Raji (cell line): ENCODE measurements around the gene GRAMD1B.

Experiments used
- POLR2A ChIP-seq: IDR thresholded peaks from 2 replicates; pipeline ENCODE4 v1.6.1; 2011; ENCODE audit warnings: low read depth, low read length, control low read depth; ENCODE audit not compliant: insufficient read depth

GRAMD1B gene

GRCh38 chr11:123650901-123651300 is 220.8 kb downstream of the GRAMD1B start:
- TF ChIP-seq POLR2A = no peak

- no peak for TF ChIP-seq POLR2A
These were observed 222.5 kb downstream of the GRAMD1B start for GRCh38 chr11:123652599-123652998.

GRCh38 chr11:123653483-123653826 is 223.4 kb downstream of the GRAMD1B start:
- no peak for TF ChIP-seq POLR2A

- no peak for TF ChIP-seq POLR2A
These were observed 223.9 kb downstream of the GRAMD1B start for GRCh38 chr11:123653827-123654565.

GRCh38 chr11:123654566-123655081 is 224.6 kb downstream of the GRAMD1B start, which contains the start of gene SCN3B:
TSS of gene SCN3B (minus strand) at chr11:123654624. CDS start at chr11:123653801, 823 bp downstream.
- no peak for TF ChIP-seq POLR2A

- TF ChIP-seq POLR2A = no peak
These were observed 229.2 kb downstream of the GRAMD1B start for GRCh38 chr11:123659311-123659710.

GRCh38 chr11:123665306-123665705 is 235.2 kb downstream of the GRAMD1B start:
- TF ChIP-seq POLR2A = no peak

GRCh38 chr11:123670081-123670480 is 240.0 kb downstream of the GRAMD1B start:
- TF ChIP-seq POLR2A = no peak

GRCh38 chr11:123671534-123671933 is 241.5 kb downstream of the GRAMD1B start:
- TF ChIP-seq POLR2A = no peak

- no peak for TF ChIP-seq POLR2A
These were observed 242.5 kb downstream of the GRAMD1B start for GRCh38 chr11:123672568-123672967.

- no peak for TF ChIP-seq POLR2A
These were observed 244.2 kb downstream of the GRAMD1B start for GRCh38 chr11:123674297-123674696.
